Activated CD4-positive, alpha-beta T cell treated with anti-CD3 and anti-CD28 coated beads, Interleukin-2, amount 50 U/mL, for 4 hours (primary cell): Measurements from ENCODE around the gene THADA.
"Not testable (repeated sequence)": the region's sequence is repeated elsewhere in the genome, so short reads cannot be mapped to it uniquely, and the experiment has no call there.

ENCODE experiments used
- DNase-seq, 2 experiments: peaks; one replicate each; pipeline ENCODE4 v3.0.0-alpha.2; 2020

The THADA gene

DNA sequence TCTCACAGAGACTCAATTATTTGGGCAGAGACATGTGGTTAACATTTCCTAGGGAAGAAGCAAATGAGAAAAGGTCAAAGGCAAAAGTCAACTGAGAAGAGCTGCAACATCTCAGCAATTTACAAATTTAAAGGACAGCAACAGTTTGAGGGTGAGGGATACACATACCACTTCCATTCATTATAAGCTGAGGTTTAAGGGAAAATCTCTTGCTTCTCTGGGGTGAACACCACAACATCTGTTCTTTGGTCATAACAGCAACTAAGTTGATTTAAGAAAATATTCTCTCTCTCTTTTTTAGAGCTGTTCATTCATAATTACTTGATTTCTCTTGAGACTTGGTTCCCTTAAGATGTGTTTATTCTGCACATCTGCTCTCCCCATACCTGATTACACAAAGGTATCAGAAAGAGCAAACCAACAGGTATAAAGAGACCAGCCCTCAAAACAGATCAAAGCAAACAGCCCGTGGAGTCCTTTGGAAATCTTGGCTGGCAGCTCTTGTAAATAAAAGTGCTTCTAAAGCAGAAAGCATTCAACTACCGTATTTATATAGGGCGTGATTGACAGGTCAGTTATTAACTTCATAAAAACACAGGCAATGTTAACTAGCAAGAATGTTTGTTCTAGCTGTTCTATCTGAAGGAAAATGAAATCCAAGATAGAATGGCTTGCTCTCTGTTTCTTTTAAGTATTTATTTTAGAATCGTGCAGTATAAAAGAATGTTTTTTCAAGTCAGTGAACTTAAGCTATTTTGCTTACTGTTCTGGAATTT lies 132.8 kb downstream of the THADA start:
- DNase-seq = no peak

DNA sequence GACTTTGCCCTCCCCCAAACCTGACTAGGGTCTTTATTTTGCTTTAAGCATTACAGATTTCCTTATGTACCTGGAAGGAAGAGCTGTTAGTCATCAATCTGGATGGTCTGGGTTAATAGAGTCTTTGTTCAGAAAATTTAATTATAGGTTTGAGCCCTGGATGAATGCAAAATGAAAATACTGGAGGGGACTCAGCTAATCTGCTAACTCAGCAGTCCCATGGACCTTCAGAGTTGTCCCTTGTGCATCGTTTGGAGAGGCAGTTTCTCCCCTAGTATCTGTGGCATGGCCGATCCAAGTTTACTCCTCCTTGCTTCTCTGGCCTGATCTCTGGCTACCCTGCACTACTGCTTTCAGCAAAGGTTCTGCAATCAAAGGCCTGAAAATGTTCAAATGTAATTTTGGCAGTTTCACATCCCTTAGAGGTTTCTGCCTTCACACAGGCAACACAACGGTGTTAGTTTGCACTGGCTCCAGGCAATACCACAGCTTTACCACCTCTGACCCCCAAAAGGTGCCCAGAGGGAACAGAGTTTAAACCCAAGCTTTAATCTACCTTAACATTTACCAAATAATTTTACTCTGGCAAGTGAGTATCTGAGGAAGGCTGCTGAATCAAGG lies 134.3 kb downstream of the THADA start:
- DNase-seq = no peak

DNA sequence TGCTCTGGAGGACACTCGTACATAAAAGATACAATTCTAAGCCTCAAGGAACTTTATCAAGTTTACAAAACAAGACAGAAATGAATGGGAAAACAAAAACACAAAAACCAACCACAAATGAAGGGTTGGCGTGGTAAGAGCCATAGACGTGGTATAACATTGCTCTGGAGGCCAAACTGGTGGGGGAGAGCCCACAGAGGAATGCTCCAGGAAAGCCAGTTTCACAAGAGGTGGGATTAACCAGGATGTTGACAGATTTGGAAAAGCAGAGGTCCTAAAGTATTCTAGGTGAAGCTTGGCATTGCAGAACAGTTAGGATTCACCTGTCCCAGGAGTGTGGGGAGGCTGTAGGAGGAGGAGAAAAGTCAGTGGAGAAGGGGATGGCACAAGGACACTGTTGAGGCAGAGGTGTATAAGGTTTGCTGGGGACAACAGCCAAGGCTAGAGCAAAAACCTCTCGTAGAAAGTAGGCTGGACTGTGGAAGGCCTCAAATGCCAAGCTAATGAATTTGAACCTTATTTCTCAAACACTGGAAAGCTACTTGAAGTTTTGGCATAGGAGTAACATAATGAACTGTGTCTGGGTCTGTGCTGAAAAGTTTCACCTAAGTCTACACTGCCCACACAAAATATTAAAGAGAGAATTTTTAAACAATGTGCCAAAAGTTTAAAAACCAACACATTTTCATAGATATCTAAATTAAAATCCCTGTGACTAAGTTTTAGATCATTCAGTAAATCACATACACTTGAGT lies 135.1 kb downstream of the THADA start:
- DNase-seq = no peak

DNA sequence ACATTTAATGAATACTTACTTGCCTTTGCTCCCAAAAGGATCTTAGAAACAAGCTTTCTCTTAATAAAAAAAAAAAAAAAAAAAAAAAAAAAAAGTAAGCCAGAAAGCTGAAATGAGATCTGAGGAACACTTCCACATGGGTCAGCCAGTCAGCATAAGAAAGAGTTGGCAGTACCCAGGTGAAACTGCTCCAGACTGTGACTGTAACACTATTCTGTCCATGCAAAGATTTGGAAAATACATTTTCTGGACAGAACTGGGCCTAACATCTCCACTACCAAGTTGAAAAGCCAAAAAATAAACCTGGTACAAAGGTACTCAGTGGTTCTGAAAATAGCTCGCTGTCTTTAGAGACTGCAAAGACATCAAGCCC lies 135.7 kb downstream of the THADA start:
- DNase-seq = no peak

DNA sequence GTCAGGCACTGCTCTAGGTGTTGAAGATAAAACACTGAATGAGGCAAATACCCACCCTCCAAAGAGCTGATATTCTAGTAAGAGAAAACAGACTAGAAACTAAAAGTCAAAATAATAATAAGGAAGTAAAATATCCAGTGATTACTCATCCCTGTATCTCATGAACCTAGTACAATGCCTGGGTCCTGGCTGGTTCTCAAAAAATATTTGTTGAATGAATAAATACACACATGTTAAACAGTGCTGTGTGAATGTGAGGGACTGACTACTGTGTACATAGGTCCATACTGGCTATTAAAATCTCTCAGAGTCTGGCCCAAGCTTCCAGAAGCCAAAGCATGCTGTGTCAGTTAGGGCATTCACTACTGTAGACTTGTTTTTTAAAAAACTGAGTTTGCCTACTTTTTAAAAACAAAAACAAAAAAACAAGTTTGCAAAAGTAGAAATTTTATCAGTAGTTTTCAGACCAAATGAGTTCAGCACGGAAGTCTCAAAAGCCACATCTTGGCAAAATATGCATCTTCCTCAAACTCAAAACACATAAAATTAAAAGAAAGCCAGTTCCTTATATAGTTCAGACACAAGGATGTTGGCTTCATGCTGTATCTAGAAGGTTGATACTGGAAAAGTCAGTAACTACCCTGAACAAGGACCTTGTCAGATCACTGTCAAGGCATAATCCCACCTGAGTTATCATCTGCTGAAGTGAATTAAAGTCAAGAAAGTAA lies 136.2 kb downstream of the THADA start:
- DNase-seq = no peak

DNA sequence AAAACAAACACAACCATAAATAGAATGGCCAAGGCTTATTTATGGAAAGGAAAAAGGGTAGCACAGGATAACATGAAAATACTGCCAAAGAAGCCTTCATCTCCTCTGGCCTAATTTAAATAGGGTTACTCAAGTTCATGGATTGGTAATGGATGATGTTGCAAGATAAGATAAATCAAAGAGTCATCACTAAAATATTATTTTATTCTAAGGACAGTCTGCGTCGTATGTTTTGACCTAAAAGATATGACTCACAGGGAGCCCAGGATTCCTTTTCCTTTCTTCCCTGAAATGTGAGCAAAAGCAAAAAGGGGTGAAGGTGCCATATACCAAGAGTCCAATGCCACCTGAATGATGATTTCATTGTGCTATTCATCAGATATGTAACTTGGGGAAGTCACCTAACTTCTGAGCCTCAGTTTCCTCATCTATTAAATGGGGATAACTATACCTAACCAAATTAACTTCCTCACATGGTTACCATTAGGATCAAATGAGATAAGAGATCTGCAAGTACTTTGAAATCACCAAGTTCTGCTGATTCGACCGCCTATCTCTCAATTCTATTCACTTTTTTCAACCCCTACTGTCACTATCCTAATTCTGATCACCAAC lies 137.7 kb downstream of the THADA start:
- no peak for DNase-seq

DNA sequence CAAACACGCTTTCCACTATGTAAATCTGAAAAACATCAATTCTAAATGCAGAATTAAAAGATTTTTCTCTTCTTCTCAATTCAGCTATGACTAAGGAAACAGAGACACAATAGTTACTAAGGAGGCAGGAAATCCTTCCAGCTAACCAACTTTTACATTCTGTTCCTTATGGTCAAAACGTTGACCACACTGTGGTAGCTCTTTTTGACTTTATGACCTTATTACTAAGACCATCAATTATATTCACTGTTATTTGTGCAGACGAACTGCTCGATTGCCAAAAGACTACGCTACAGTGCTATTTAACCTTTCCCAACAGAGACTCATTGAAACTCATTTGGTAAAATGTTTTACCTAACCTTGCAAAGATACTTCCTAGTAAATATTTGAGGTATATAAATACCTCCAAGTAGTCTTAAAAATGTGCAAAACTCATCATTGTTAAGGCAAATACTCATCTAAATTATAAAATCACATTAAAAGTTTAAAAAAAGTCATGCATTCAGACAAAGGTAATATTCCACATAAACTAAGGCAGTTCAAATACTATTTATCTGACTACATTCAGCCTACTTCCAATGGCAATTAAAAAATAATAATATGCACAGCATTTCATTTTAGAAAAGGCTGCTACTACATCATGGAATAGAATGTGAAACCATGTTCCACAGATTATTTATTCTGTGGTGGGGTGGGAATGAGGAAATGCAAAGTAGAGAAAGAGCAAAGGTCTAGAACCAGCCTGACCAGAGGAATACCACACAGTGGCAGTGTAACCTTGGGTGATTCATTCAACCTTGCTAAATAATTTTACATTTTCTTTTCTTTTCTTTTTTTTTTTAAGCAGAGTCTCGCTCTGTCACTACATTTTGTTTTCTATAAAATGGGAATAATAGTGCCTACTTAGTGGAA lies 139.9 kb downstream of the THADA start:
- no peak for DNase-seq

DNA sequence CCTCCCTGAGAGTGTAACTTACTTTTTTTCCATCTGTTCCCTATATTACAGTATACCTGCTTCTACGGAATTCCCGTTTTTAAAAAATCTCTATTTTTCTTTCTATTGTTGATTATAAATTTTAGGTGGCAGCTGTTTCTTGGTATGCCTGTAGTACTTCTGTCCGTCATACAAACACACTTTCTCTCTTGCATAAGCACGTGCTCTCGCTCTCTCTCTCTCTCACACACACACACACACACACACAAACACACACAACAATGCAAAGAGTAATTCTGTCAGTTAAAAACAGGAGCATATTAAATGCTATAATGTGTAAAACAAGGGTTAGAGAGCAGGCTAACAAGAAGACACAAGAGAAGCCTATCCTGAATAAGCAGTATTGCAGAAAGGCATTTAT lies 140.5 kb downstream of the THADA start:
- no peak for DNase-seq

DNA sequence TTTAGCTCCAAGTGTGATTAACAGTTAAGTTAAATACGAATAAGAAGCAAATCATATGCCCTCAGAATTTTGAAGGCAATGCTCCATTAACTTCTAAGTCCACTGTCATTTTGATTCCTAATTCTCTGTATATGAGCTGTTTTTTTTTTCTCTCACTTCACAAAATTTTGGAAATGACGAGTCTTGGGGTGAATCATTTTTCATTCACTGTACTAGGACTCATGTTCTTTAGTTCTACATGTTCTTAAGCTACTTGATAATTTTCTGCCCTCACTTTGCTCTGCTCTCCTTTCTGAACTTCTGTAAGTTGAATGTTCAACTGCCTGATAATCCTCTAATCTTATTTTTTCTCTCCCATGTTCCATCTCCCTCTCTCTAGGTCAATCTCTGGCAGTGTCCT lies 141.0 kb downstream of the THADA start:
- no peak for DNase-seq

DNA sequence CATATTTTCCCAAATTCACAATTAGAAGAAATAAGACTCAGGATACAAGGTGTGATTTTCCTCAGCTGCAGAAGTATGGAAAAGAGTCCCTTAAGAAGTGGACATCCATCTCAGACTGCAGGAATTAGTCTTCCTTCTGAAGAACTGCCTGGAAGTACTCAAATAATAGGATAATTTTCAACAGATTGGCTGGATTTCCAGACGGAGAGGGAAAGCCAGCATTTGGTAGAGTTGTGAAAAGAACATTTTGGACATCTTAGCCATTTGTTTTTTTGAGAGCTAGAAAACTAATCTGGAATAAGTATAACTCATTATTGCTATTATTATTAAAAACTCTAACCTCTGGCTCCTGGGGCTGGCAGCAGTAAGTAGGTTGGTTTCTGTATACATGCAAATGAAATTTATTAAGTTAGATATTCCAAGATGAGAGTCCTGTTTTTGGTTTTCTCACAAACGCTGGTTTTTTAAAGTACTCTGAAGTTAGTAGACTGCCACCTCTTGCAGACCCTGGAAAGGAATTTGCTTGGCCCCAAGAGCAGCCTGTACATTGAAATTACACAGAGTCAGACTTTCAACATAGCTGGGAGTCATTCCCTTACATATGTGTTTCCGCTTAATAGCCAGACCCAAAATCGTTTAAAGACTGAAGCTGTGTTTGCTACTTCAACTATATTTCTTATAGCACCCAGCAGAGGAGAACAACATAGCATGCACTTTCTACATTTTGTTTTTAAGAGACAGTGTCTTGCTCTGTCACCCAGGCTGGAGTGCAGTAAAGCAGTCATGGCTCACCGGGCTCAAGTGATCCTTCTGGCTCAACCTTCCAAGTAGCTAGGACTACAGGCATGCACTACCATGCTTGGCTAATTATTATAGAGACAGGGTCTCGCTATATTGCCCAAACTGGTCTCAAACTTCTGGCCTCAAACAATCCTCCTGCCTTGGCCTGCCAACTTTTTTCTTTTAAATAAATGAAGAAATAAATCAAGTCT lies 142.4 kb downstream of the THADA start:
- no peak for DNase-seq

DNA sequence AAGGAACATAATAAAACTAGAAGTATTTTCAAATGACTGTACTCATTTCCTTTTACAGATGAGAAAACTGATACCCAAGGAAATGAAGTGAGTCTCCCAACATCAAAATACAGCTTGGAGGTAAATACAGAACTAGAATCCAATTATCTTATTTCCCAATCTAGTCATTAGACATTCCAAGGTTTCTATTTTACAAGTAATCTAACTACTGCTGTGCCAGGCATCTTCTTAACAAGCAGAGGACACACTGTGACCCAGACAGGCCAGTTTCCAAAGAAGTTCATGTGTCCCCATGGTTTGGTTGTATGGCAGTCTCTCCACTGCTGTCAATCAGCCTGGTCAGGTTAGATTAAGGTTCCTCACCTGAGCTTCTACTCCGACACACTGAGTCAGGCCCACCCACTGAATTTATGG lies 143.5 kb downstream of the THADA start:
- no peak for DNase-seq

DNA sequence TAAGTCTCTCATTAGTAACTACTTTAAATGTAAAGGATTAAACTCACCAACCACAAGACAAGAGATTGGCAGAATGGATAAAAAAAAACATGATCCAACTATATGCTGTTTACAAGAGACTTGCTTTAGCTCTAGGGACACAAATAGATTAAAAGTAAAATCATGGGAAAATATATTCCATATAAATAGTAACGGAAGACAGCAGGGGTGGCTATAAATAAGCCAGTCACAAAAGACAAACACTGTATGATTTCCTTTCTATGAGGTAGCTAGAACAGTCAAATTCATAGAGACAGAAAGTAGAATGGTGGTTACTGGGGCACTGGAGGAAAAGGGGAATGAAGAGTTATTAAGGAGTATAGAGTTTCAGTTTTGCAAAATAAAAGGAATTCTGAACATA lies 145.2 kb downstream of the THADA start:
- no peak for DNase-seq

DNA sequence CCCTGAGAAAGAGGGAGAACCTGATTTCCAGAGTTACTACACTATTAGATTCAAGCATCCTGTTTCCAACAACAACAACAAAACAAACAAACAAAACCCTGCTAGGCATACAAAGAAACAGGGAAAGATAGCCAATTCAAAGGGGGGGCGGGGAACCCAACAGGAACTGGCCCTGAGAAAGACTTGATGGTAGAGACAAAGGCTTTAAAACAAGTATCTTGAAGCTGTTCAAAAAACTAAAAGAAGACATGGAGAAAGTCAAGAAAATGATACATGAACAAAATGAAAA lies 147.1 kb downstream of the THADA start:
- no peak for DNase-seq

DNA sequence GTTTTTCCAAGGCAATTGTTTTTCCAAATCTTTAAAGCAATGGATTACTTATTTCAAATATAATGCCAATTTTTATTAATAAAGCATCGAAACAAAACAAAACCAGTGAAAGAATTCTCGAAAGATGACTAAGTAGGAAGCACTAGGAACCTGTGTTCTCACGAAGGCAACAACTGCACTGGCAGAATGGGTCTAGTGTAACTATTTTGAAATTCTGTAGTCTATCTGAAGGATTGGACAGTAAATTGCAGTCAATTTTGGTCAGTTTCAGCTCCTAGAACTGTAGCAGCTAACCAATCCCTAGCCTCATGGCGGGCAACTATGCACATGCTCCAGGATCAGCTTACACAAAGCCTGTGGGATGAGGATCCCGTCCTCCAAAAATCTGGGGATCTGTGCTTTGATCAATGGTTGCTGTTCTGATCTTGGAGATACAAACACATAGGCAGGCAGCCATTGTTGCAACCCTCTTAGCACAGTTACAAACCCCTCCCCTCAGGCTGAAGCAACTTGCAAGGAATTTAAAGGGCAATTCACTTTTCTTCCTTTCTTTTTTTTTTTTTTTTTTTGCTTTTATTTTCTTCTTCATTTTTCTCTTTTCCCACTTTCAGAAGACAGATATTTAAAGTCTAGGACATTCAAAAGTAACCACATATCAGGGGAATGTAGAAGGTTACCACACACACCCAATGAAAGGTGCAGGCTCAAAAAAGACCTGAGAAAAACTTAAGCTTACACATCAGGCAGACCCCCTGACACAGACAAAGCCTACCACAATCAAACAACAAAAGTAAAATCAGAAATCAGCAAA lies 147.6 kb downstream of the THADA start:
- no peak for DNase-seq

DNA sequence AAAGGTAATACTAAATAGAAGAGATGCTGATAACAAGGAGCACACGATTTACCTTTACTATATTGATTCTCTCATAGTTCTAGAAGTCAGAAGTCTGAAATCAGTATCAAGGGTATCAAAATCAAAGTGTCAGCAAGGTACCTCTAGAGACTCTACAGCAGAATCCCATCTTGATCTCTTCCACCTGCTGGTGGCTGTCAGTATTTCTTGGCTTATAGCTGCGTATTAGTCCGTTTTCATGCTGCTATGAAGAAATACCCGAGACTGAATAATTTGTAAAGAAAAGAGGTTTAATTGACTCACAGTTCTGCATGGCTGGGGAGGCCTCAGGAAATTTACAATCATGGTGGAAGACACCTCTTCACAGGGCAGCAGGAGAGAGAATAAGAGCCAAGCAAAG lies 149.1 kb downstream of the THADA start:
- not testable (repeated sequence) for DNase-seq

DNA sequence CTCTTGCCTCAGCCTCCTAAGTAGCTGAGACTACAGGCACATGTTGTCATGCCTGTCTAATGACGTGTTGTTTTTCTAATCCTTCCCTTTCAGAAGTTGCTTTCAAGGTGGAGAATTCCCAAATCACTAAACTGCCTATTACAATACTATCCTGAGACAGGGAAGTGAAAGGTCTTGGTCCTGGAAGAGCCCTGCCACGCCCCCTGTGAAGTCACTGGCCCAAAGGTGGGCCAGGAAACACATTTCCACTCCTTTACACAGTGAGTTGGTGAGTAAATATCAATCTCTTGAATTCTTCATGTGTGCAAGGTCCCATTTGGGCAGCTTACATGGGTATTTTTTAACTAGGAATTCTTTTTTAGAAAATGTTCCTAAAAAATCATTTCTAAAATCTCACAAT lies 150.1 kb downstream of the THADA start:
- no peak for DNase-seq

DNA sequence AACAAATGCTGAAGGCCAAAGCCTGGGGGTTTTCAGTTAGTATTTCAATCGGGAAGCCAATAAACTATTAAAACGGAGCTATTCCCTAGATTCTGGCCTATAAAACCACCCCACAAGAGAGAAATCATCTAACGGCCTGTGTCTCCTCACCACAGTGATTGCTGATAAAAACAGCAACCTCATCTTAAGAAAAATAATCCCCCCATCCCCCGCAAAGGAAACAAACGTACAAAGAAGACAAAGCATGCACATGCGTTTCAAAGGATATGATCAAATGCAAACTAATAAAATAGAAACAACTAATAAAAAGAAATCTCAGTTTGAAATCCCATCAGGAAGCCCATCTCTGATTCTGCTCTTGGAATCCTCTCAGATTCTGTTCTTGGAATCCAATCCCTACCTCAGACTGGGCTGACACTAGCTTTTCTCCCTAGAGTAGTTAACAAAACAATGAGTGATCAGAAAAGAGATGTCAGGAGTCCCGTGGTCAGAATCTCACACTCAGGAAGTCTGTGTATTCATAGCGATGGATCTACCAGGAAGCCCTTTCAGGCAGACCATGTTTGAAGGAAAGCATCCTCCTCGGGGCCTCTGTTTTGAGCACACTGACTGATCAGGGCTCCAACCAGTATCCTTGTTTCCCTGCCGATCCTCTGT lies 150.7 kb downstream of the THADA start:
- DNase-seq = no peak

DNA sequence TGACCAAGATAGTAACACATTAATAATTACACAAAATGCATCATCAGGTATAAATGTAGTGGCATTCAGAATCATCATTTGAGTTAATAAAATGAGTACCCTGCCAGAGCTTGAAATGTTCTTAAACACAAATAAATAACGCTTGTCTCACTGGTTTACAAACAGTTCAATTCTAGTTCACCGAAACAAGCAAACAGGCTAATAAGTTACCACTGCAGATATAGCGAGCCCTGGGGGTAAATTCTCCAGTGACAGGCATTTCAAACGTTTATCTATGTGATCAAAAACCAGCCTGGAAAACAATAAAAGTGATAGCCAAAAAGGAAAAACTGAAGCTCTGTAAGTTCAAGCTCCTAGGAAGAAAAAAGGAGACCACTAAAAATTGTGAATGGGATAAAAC lies 152.6 kb downstream of the THADA start:
- DNase-seq = no peak

DNA sequence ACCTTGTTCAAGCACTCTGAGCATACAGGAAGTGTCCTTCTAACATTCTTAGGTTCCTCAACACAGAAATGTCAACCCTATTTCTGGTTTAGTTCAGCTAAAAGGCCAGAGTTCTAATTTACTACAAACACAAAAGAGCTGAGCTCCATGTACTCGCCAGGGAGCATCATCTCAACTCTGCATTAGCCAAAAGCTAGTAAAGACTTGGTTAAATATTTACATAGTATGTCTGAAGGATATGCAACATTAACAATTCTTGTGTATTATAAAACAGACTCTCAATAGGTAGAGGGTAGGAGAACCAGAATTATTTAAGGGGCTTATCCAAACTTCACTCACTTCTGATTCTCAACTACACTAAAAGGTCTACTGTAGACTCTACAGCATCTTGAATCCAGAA lies 154.6 kb downstream of the THADA start:
- DNase-seq = no peak
